ENCODE measurements around the gene LILRB3.
"Not testable (repeated sequence)": the region's sequence is repeated elsewhere in the genome, so short reads cannot be mapped to it uniquely, and the experiment has no call there.

The LILRB3 gene

DNA sequence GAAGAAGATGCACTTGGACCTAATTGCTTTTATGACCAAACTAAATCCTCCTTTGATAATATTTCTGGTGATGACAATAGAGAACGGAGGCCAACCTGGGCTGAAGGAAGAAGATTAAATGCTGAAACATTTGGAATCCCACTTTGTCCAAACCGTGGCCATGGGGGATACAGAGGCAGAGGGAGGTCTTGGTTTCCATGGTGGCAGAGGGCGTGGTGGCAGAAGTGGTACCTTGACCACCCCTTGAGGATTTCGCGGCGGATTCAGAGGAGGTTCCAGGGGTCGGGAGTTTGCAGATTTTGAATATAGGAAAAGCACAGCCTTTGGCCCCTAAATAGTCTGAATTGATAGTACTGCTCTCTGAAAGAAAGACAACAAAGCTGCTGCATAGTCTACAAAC lies 7.2 kb upstream of the LILRB3 start:
- no peak overlapping the region for H3K27ac Mint-ChIP-seq
- peaks cover 9% of the 10 kb centered on the region for H3K27me3 Mint-ChIP-seq
- H3K9me3 Mint-ChIP-seq, result peaks cover 2% of the 10 kb centered on the region
- no peak overlapping the region for H3K4me3 Mint-ChIP-seq
- H3K4me1 Mint-ChIP-seq, result no peaks in the 10 kb centered on the region
- ATAC-seq (ENCODE audit: low read depth) (no peak), DNase-seq (ENCODE audit: low spot score in 2 of 2) (no peak)
- peaks cover 1% of the 10 kb centered on the region for H3K36me3 Mint-ChIP-seq

- H3K9me3 Mint-ChIP-seq, result peaks cover 1% of the 10 kb centered on the region
- DNase-seq (ENCODE audit: low spot score in 2 of 2), result no peak
- H3K4me3 Mint-ChIP-seq, result no peak overlapping the region
- peaks cover 1% of the 10 kb centered on the region for H3K36me3 Mint-ChIP-seq
- no peak overlapping the region for H3K27ac Mint-ChIP-seq
- ATAC-seq (ENCODE audit: low read depth), result no peak
- peaks cover 9% of the 10 kb centered on the region for H3K27me3 Mint-ChIP-seq
- H3K4me1 Mint-ChIP-seq, result no peaks in the 10 kb centered on the region
These were observed 6.3 kb upstream of the LILRB3 start for GRCh38 chr19:54229146-54229545.

- not testable (repeated sequence) for H3K36me3 Mint-ChIP-seq; H3K4me1 Mint-ChIP-seq; ATAC-seq (ENCODE audit: low read depth); H3K27ac Mint-ChIP-seq; H3K4me3 Mint-ChIP-seq; DNase-seq (ENCODE audit: low spot score in 2 of 2); H3K9me3 Mint-ChIP-seq
- peaks cover 13% of the 10 kb centered on the region for H3K27me3 Mint-ChIP-seq
These were observed 1.8 kb upstream of the LILRB3 start for GRCh38 chr19:54224619-54225018.

DNA sequence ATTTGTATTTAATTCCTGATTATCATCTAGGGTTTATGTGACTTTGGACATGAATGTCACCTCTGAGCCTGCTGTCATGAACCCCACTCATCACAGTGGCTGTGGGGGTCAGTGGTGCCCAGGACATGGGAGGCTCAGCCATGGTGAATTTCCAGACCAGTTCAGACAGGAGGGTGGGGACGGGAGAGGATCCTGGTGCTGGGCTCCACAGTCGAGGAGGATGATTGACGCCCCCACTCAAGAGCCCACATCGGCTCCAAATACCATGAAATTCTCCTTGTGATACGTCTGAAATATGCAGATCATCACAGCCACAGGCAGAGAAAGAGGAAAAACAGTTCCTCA lies 1.1 kb upstream of the LILRB3 start:
- not testable (repeated sequence) for H3K36me3 Mint-ChIP-seq; H3K9me3 Mint-ChIP-seq; ATAC-seq (ENCODE audit: low read depth); H3K27ac Mint-ChIP-seq; DNase-seq (ENCODE audit: low spot score in 2 of 2); H3K4me1 Mint-ChIP-seq; H3K4me3 Mint-ChIP-seq
- H3K27me3 Mint-ChIP-seq, result peaks cover 13% of the 10 kb centered on the region

- peaks cover 13% of the 10 kb centered on the region for H3K27me3 Mint-ChIP-seq
- not testable (repeated sequence) for H3K36me3 Mint-ChIP-seq; ATAC-seq (ENCODE audit: low read depth); DNase-seq (ENCODE audit: low spot score in 2 of 2); H3K4me1 Mint-ChIP-seq; H3K9me3 Mint-ChIP-seq; H3K27ac Mint-ChIP-seq; H3K4me3 Mint-ChIP-seq
These were observed 600 bp upstream of the LILRB3 start for GRCh38 chr19:54223277-54223936.

- not testable (repeated sequence) for H3K4me3 Mint-ChIP-seq; DNase-seq (ENCODE audit: low spot score in 2 of 2); H3K36me3 Mint-ChIP-seq; ATAC-seq (ENCODE audit: low read depth); H3K27ac Mint-ChIP-seq; H3K9me3 Mint-ChIP-seq; H3K4me1 Mint-ChIP-seq
- peaks cover 13% of the 10 kb centered on the region for H3K27me3 Mint-ChIP-seq
These were observed 860 bp downstream of the LILRB3 start for GRCh38 chr19:54221947-54222346.

DNA sequence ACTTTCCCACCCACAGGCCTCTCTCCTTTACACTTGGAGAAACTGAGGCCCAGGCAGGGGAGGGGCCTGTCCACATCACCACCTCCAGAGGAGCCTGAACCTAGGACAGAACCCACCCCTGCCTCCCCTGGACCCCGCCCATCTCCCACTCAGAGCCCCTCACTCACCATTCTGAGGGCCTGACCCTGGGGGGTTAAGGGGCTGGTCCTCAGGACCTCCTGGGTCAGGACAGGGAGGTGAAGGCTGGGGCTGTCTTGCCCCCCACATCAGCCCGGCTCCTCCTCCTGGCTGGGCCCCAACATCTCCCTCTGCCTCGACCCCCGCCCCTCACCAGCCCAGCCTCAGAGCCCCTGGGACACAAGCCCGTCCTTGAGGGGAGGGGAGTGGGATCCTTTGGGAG lies 3.1 kb downstream of the LILRB3 start:
- not testable (repeated sequence) for H3K4me3 Mint-ChIP-seq; H3K4me1 Mint-ChIP-seq; H3K36me3 Mint-ChIP-seq; ATAC-seq (ENCODE audit: low read depth); DNase-seq (ENCODE audit: low spot score in 2 of 2); H3K9me3 Mint-ChIP-seq; H3K27me3 Mint-ChIP-seq; H3K27ac Mint-ChIP-seq

DNA sequence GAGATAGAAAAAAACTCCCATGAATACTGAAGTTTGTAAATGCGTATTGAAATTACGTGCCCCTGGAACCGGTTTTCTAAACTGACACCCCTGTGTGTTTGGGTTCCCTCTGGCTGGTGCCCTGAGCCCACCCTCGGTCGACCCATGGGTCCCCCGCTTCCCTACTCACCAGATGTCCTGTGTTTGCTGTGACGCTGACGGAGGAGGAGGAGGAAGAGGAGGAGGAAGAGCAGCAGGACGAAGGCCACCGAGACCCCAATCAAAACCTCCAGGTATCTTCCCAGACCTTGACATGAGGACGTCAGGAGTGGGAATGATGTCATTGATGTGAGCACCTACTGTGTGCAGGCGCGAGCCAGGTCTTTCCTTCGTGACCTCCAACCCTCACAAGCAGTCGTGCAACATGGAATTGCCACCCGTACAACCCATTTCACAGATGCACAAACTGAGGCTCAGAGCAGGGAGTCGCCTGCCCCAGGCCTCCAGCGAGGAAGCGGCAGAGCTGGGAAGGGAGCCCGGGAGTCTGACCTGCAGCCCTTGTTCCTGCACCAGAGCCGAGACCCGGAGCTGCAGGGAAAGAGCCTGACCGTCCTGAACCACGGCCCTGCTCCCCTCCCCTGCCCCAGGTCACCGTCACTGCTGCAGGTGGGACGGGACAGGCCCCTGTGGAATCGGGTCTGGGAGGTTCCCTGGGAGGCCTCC lies 3.7 kb downstream of the LILRB3 start:
- H3K9me3 Mint-ChIP-seq, result no peaks in the 10 kb centered on the region
- H3K27me3 Mint-ChIP-seq, result peaks cover 9% of the 10 kb centered on the region
- peaks cover 4% of the 10 kb centered on the region for H3K4me1 Mint-ChIP-seq
- H3K27ac Mint-ChIP-seq, result no peak overlapping the region
- DNase-seq (ENCODE audit: low spot score in 2 of 2) (no peak), ATAC-seq (ENCODE audit: low read depth) (no peak)
- H3K36me3 Mint-ChIP-seq, result peaks cover 4% of the 10 kb centered on the region
- H3K4me3 Mint-ChIP-seq, result no peak overlapping the region

DNA sequence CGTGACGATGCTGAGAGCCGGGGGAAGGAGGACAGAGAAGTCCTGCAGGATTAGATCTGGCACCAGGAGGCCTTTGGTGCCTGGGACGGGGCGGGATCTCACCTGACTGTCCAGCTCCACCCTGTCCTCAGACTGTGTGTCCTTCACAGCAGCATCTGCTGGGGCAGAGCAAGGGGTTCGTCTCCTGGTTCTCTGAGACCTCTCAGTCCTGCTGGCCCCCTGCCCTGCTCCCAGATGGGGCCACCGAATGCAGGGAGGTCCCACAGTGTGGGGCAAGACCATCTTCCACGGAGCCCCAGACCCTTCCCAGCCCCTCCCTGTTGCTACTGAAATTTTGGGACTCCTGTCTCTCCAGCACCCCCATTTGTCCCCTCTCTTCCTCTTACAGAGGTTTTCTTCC lies 4.5 kb downstream of the LILRB3 start:
- H3K4me3 Mint-ChIP-seq, result no peak overlapping the region
- no peak for ATAC-seq (ENCODE audit: low read depth)
- DNase-seq (ENCODE audit: low spot score in 2 of 2), result no peak
- peaks cover 4% of the 10 kb centered on the region for H3K36me3 Mint-ChIP-seq
- peaks cover 4% of the 10 kb centered on the region for H3K27me3 Mint-ChIP-seq
- H3K4me1 Mint-ChIP-seq, result peaks cover 2% of the 10 kb centered on the region
- H3K27ac Mint-ChIP-seq, result no peak overlapping the region
- H3K9me3 Mint-ChIP-seq, result no peaks in the 10 kb centered on the region

- not testable (repeated sequence) for H3K27me3 Mint-ChIP-seq; H3K36me3 Mint-ChIP-seq; H3K27ac Mint-ChIP-seq; H3K9me3 Mint-ChIP-seq; ATAC-seq (ENCODE audit: low read depth); DNase-seq (ENCODE audit: low spot score in 2 of 2); H3K4me3 Mint-ChIP-seq; H3K4me1 Mint-ChIP-seq
These were observed 5.1 kb downstream of the LILRB3 start for GRCh38 chr19:54217517-54218247.

DNA sequence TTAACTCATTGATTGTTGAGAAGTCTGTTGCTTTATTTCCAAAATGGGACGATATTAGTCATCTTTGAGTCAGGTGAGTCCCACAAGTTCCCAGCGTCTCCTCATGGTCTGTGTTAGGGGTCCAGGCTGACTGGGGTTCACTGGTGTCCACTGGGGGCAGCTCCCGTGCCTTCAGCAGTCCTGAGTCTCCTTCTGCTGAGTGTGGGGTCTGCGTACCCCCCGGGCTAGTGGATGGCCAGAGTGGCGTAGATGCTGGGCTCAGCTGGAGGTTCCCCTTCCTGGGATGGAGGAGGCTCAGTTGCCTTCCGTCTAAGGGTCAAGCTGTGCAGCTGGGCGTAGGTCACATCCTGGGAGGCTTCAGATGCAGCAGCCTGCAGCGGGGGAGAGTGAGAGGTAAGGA lies 5.9 kb downstream of the LILRB3 start:
- ATAC-seq (ENCODE audit: low read depth) (no peak), DNase-seq (ENCODE audit: low spot score in 2 of 2) (no peak)
- H3K9me3 Mint-ChIP-seq, result no peaks in the 10 kb centered on the region
- H3K27ac Mint-ChIP-seq, result no peak overlapping the region
- no peak overlapping the region for H3K4me3 Mint-ChIP-seq
- H3K27me3 Mint-ChIP-seq, result peaks cover 2% of the 10 kb centered on the region
- peaks cover 5% of the 10 kb centered on the region for H3K36me3 Mint-ChIP-seq
- H3K4me1 Mint-ChIP-seq, result no peaks in the 10 kb centered on the region

GRCh38 chr19:54214734-54215133 lies 8.1 kb downstream of the LILRB3 start:
- not testable (repeated sequence) for ATAC-seq (ENCODE audit: low read depth); H3K4me3 Mint-ChIP-seq; H3K27ac Mint-ChIP-seq; H3K27me3 Mint-ChIP-seq; H3K9me3 Mint-ChIP-seq; DNase-seq (ENCODE audit: low spot score in 2 of 2)
- peaks cover 11% of the 10 kb centered on the region for H3K4me1 Mint-ChIP-seq
- peaks cover 13% of the 10 kb centered on the region for H3K36me3 Mint-ChIP-seq

DNA sequence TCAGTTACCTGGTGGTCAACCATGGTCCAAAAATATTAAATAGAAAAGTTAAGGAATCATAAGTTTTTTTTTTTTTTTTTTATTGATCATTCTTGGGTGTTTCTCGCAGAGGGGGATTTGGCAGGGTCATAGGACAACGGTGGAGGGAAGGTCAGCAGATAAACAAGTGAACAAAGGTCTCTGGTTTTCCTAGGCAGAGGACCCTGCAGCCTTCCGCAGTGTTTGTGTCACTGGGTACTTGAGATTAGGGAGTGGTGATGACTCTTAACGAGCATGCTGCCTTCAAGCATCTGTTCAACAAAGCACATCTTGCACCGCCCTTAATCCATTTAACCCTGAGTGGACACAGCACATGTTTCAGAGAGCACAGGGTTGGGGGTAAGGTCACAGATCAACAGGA lies 8.6 kb downstream of the LILRB3 start:
- H3K27ac Mint-ChIP-seq; ATAC-seq (ENCODE audit: low read depth): not testable (repeated sequence)

GRCh38 chr19:54211235-54211634 lies 11.6 kb downstream of the LILRB3 start:
- ATAC-seq (ENCODE audit: low read depth), result no peak
- DNase-seq (ENCODE audit: low spot score in 2 of 2), result no peak

More for the DNA sequence above, 8.6 kb downstream of the LILRB3 start:
- not testable (repeated sequence) for H3K4me3 Mint-ChIP-seq; DNase-seq (ENCODE audit: low spot score in 2 of 2); H3K27me3 Mint-ChIP-seq; H3K9me3 Mint-ChIP-seq
- H3K4me1 Mint-ChIP-seq, result peaks cover 14% of the 10 kb centered on the region
- H3K36me3 Mint-ChIP-seq, result peaks cover 13% of the 10 kb centered on the region

More at GRCh38 chr19:54211235-54211634, 11.6 kb downstream of the LILRB3 start:
- H3K27ac Mint-ChIP-seq, result peak overlapping the region; percentile 20
- H3K9me3 Mint-ChIP-seq, result no peaks in the 10 kb centered on the region
- peaks cover 31% of the 10 kb centered on the region for H3K4me1 Mint-ChIP-seq
- no peaks in the 10 kb centered on the region for H3K27me3 Mint-ChIP-seq
- no peak overlapping the region for H3K4me3 Mint-ChIP-seq
- H3K36me3 Mint-ChIP-seq, result peaks cover 17% of the 10 kb centered on the region
